Parathyroid adenoma (tissue), 2 donors: ENCODE data around the gene NAT9.

Experiments used
- H2AFZ ChIP-seq: fragments of 300-600 bp; sonication (generic); one replicate; pipeline ENCODE4 v1.7.0; 2017; ENCODE audit warnings: antibody characterized with exemption, mild to moderate bottlenecking
- H3K27ac ChIP-seq: fragments of 300-600 bp; sonication (generic); one replicate; pipeline ENCODE4 v1.7.0; 2017
- H3K27me3 ChIP-seq: fragments of 300-600 bp; sonication (generic); one replicate; pipeline ENCODE4 v1.7.0; 2017; ENCODE audit warnings: low read length; ENCODE audit not compliant: control insufficient read depth, insufficient read depth
- H3K36me3 ChIP-seq: fragments of 300-600 bp; sonication (generic); one replicate; pipeline ENCODE4 v1.7.0; 2017; ENCODE audit warnings: low read length; ENCODE audit not compliant: control insufficient read depth, insufficient read depth
- H3K4me1 ChIP-seq: fragments of 300-600 bp; sonication (generic); one replicate; pipeline ENCODE4 v1.7.0; 2017; ENCODE audit warnings: control low read depth
- H3K4me2 ChIP-seq: fragments of 300-600 bp; sonication (generic); one replicate; pipeline ENCODE4 v1.7.0; 2017; ENCODE audit warnings: low read length
- H3K4me3 ChIP-seq: fragments of 300-600 bp; sonication (generic); one replicate; pipeline ENCODE4 v1.7.0; 2017; ENCODE audit warnings: low read depth, low read length
- H3K79me2 ChIP-seq: fragments of 300-600 bp; sonication (generic); one replicate; pipeline ENCODE4 v1.7.0; 2017; ENCODE audit warnings: control low read depth
- H3K9ac ChIP-seq: fragments of 300-600 bp; sonication (generic); one replicate; pipeline ENCODE4 v1.7.0; 2017; ENCODE audit warnings: mild to moderate bottlenecking
- H3K9me3 ChIP-seq: fragments of 300-600 bp; sonication (generic); one replicate; pipeline ENCODE4 v1.7.0; 2017; ENCODE audit warnings: low read length; ENCODE audit not compliant: control insufficient read depth
- CTCF ChIP-seq: fragments of 300-600 bp; sonication (generic); IDR thresholded peaks from one replicate; pipeline ENCODE4 v1.7.0; 2017; ENCODE audit warnings: antibody characterized with exemption, mild to moderate bottlenecking
- donor health status: primary hyperparathyroidism.

Gene NAT9

DNA sequence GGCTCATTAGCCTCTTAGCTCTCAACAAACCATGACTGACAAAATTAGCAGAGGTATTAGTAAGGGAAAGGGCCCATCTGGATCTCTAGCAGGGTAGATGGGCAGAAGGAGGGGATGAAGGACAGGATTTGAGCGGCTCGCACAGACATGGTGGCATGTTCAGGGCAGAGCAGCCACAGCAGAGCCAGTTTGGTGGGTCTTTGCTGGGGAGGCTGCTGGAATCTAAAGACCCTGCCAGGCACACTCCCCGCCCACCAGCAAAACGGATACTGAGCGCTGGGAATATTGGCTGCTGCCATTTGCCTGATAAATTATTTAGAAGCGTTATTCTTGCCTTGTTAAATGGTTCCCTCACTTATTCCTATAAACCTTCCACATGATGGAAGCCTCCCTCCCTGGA lies 20.7 kb upstream of the NAT9 start:
- H3K36me3 ChIP-seq = no peaks in the 10 kb centered on the region

DNA sequence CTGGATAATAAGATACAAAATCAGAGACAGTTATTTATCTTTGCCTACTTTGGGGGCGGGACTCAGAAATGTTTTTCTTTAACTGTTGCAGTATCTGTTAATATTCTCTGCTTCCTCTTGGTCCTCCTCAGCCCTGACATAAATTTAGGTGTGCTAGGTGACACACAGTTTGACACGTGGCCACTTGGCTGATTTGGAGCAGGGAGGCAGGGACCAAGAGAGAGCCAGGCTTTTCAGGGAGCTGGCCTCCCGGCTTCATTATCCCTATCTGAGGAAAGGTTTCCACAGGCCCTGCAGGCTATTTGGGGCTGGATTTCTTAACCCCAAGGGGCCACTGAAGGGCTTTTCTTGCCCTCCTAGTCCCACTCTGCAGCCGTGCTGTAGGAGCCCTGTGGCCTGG lies 20.1 kb upstream of the NAT9 start:
- no peak for TF ChIP-seq CTCF
- no peaks in the 10 kb centered on the region for H3K36me3 ChIP-seq

More for the DNA sequence above, 20.7 kb upstream of the NAT9 start:
- Histone ChIP-seq H3K79me2 (no peaks in the 10 kb centered on the region), H2AFZ (no peak overlapping the region), H3K4me2 (no peak overlapping the region), H3K27me3 (no peaks in the 10 kb centered on the region), H3K4me3 (no peak overlapping the region), H3K9ac (no peak overlapping the region), H3K27ac (no peak overlapping the region), H3K9me3 (no peaks in the 10 kb centered on the region), H3K4me1 (no peaks in the 10 kb centered on the region)
- TF ChIP-seq CTCF = no peak

GRCh38 chr17:74795327-74796020 lies 19.3 kb upstream of the NAT9 start:
- Histone ChIP-seq H3K4me3 (no peak overlapping the region), H3K27ac (no peak overlapping the region), H3K4me2 (no peak overlapping the region), H3K36me3 (no peaks in the 10 kb centered on the region), H3K27me3 (no peaks in the 10 kb centered on the region), H3K79me2 (no peaks in the 10 kb centered on the region), H3K9ac (no peak overlapping the region), H3K9me3 (no peaks in the 10 kb centered on the region), H3K4me1 (peaks cover 5% of the 10 kb centered on the region), H2AFZ (no peak overlapping the region)
- TF ChIP-seq CTCF = no peak

More for the DNA sequence above, 20.1 kb upstream of the NAT9 start:
- Histone ChIP-seq H3K4me1 (peaks cover under 1% of the 10 kb centered on the region), H3K9me3 (no peaks in the 10 kb centered on the region), H2AFZ (no peak overlapping the region), H3K4me3 (no peak overlapping the region), H3K9ac (no peak overlapping the region), H3K79me2 (no peaks in the 10 kb centered on the region), H3K27me3 (no peaks in the 10 kb centered on the region), H3K27ac (no peak overlapping the region), H3K4me2 (no peak overlapping the region)

DNA sequence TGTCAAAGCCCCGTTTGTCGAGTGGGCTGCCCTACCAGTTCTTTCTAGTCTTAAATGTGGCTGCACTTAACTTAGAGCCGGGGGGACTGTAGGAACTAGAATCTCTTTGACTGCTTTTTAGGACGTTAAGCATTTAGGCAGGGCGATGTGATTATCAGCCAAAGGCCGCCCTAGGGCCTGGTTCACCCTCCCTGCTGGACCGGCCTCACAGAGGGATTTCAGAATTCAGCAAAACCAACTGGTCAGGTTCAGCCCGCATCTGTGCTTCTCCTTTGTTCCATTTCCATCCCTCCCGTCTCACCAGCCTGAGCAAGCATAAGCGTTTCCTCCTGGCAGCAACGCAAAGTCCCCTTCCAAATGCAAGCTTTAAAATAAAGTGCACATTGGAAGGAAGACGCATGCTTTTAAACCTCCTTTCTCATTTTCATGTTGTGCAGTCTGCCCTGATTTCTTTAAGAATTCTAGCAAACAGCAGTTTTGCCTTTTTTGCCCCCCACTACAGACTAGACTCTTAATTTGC lies 16.5 kb upstream of the NAT9 start:
- no peaks in the 10 kb centered on the region for H3K9me3 ChIP-seq
- no peaks in the 10 kb centered on the region for H3K36me3 ChIP-seq
- no peak overlapping the region for H3K9ac ChIP-seq
- H3K4me1 ChIP-seq = peaks cover 5% of the 10 kb centered on the region
- no peaks in the 10 kb centered on the region for H3K79me2 ChIP-seq
- H3K27me3 ChIP-seq = no peaks in the 10 kb centered on the region
- no peak overlapping the region for H3K27ac ChIP-seq
- H3K4me2 ChIP-seq = no peak overlapping the region
- no peak for TF ChIP-seq CTCF
- H2AFZ ChIP-seq = no peak overlapping the region
- H3K4me3 ChIP-seq = no peak overlapping the region
